GM23338 (cell line): ENCODE measurements around the gene APBA1. TPM values are rescaled to one million over a fixed set of nuclear protein-coding genes. Genes with fewer than 3 reads are reported as not detected.
A peak's percentile ranks its signal among the peaks of the same experiment; 100 is the strongest.

Source experiments
- ATAC-seq: fragments of 200-7000 bp; cut with Tn5 transposase; 3 replicates; pipeline ENCODE4 v1.9.1; 2020
- DNase-seq: peaks from one replicate; pipeline ENCODE4 v3.0.0-alpha.2; 2015; ENCODE audit warnings: low spot score
- H2AFZ ChIP-seq: fragments of 200-600 bp; sonication (generic); 2 replicates; pipeline ENCODE4 v1.8.0; 2016; ENCODE audit warnings: antibody characterized with exemption, mild to moderate bottlenecking, moderate library complexity
- H3F3A ChIP-seq: fragments of 200-600 bp; sonication (generic); replicated peaks from 2 replicates; pipeline ENCODE4 v1.8.0; 2017; ENCODE audit warnings: antibody characterized with exemption, mixed run types, low read depth
- H3K27ac ChIP-seq: fragments of 200-600 bp; sonication (generic); 2 replicates; pipeline ENCODE4 v1.6.1; 2016; ENCODE audit warnings: low read depth
- H3K27me3 ChIP-seq: fragments of 200-600 bp; sonication (generic); 2 replicates; pipeline ENCODE4 v1.8.0; 2016; ENCODE audit warnings: mild to moderate bottlenecking, mixed run types, moderate library complexity; ENCODE audit not compliant: insufficient read depth
- H3K36me3 ChIP-seq: fragments of 200-600 bp; sonication (generic); 2 replicates; pipeline ENCODE4 v1.8.0; 2016; ENCODE audit warnings: mild to moderate bottlenecking; ENCODE audit not compliant: insufficient read depth
- H3K4me1 ChIP-seq: fragments of 200-600 bp; sonication (generic); 2 replicates; pipeline ENCODE4 v1.8.0; 2016; ENCODE audit warnings: mild to moderate bottlenecking, moderate library complexity; ENCODE audit not compliant: insufficient read depth
- H3K4me2 ChIP-seq: fragments of 200-600 bp; sonication (generic); 2 replicates; pipeline ENCODE4 v1.7.1; 2017; ENCODE audit warnings: mixed run types
- H3K4me3 ChIP-seq: fragments of 200-600 bp; sonication (generic); 2 replicates; pipeline ENCODE4 v1.6.1; 2016; ENCODE audit warnings: mixed run types
- H3K79me2 ChIP-seq: fragments of 200-600 bp; sonication (generic); replicated peaks from 2 replicates; pipeline ENCODE4 v1.8.0; 2017; ENCODE audit warnings: mild to moderate bottlenecking; ENCODE audit not compliant: insufficient read depth
- H3K9me2 ChIP-seq: fragments of 200-600 bp; sonication (generic); 2 replicates; pipeline ENCODE4 v1.8.0; 2017; ENCODE audit not compliant: insufficient read depth
- H4K20me1 ChIP-seq: fragments of 200-600 bp; sonication (generic); replicated peaks from 2 replicates; pipeline ENCODE4 v1.8.0; 2017; ENCODE audit warnings: mild to moderate bottlenecking; ENCODE audit not compliant: insufficient read depth
- H3K27ac Mint-ChIP-seq: 2 replicates; pipeline ENCODE4 v1.8.0; 2020; ENCODE audit warnings: inconsistent platforms, mild to moderate bottlenecking, moderate library complexity, mixed read lengths
- H3K27me3 Mint-ChIP-seq: 3 replicates; pipeline ENCODE4 v1.8.0; 2022; ENCODE audit warnings: low read depth, mild to moderate bottlenecking, moderate library complexity, mixed read lengths, inconsistent platforms; ENCODE audit not compliant: insufficient read depth, poor library complexity
- H3K36me3 Mint-ChIP-seq: 3 replicates; pipeline ENCODE4 v1.8.0; 2021; ENCODE audit warnings: low read depth, mild to moderate bottlenecking, inconsistent platforms, moderate library complexity, mixed read lengths
- H3K4me1 Mint-ChIP-seq: 3 replicates; pipeline ENCODE4 v1.8.0; 2020; ENCODE audit warnings: mild to moderate bottlenecking, inconsistent platforms, mixed read lengths
- H3K4me3 Mint-ChIP-seq: 3 replicates; pipeline ENCODE4 v1.8.0; 2021; ENCODE audit warnings: moderate library complexity, mild to moderate bottlenecking, inconsistent platforms, mixed read lengths
- H3K9me3 Mint-ChIP-seq: 3 replicates; pipeline ENCODE4 v1.8.0; 2020; ENCODE audit warnings: moderate library complexity, mild to moderate bottlenecking, inconsistent platforms, mixed read lengths
- CREB1 ChIP-seq: fragments of 250-450 bp; sonication (Bioruptor Pico); IDR thresholded peaks from 2 replicates; pipeline ENCODE4 v1.5.0; 2020; ENCODE audit warnings: low read depth, mild to moderate bottlenecking, moderate library complexity
- CTCF ChIP-seq, 2 experiments: fragments of 200-600 bp in 1 of 2; sonication (generic) in 1 of 2; conservative IDR thresholded peaks; 2 replicates each; pipeline versions ENCODE4 v1.5.1 to v1.6.1; 2016 to 2017; ENCODE audit warnings: antibody characterized with exemption in 2 of 2, low read depth in 2 of 2, mild to moderate bottlenecking in 2 of 2, moderate library complexity in 1 of 2
- ETS1 ChIP-seq: IDR thresholded peaks from 2 replicates; pipeline ENCODE4 v1.6.1; 2016; ENCODE audit warnings: antibody characterized with exemption
- EZH2 ChIP-seq: fragments of 200-600 bp; sonication (generic); IDR thresholded peaks from one replicate; pipeline ENCODE4 v1.8.0; 2017; ENCODE audit warnings: antibody characterized with exemption, mild to moderate bottlenecking, low read depth; ENCODE audit not compliant: unreplicated experiment
- EZH2phosphoT487 ChIP-seq: fragments of 200-600 bp; sonication (generic); IDR thresholded peaks from one replicate; pipeline ENCODE4 v1.8.1; 2018; ENCODE audit warnings: antibody characterized with exemption; ENCODE audit not compliant: unreplicated experiment
- JUNB ChIP-seq: IDR thresholded peaks from one replicate; pipeline ENCODE4 v1.6.1; 2016; ENCODE audit warnings: antibody characterized with exemption; ENCODE audit not compliant: unreplicated experiment
- NANOG ChIP-seq: IDR thresholded peaks from 2 replicates; pipeline ENCODE4 v1.6.1; 2016; ENCODE audit warnings: antibody characterized with exemption, borderline replicate concordance
- POLR2AphosphoS5 ChIP-seq: IDR thresholded peaks from 2 replicates; pipeline ENCODE4 v1.6.1; 2016; ENCODE audit warnings: antibody characterized with exemption, low read depth
- REST ChIP-seq: IDR thresholded peaks from one replicate; pipeline ENCODE4 v1.6.1; 2018; ENCODE audit warnings: antibody characterized with exemption; ENCODE audit not compliant: unreplicated experiment
- STAT1 ChIP-seq: IDR thresholded peaks from one replicate; pipeline ENCODE4 v1.6.1; 2016; ENCODE audit warnings: antibody characterized with exemption; ENCODE audit not compliant: unreplicated experiment
- ZNF114 ChIP-seq: fragments of 250-450 bp; sonication (Bioruptor Pico); IDR thresholded peaks from 2 replicates; pipeline ENCODE4 v1.5.0; 2020; ENCODE audit warnings: mild to moderate bottlenecking, moderate library complexity
- ZNF331 ChIP-seq: fragments of 250-450 bp; sonication (Bioruptor Pico); IDR thresholded peaks from 2 replicates; pipeline ENCODE4 v1.5.0; 2020; ENCODE audit warnings: low read depth, mild to moderate bottlenecking, moderate library complexity
- ZNF462 ChIP-seq: fragments of 250-450 bp; sonication (Bioruptor Pico); IDR thresholded peaks from 2 replicates; pipeline ENCODE4 v1.5.0; 2020; ENCODE audit warnings: mild to moderate bottlenecking, moderate library complexity
- polyA plus RNA-seq: library from polyadenylated mRNA; unstranded; fragments of >200 nt; fragmentation: Nextera tagmentation; extraction: Ambion mirVana; gene quantifications from 2 replicates; pipeline ENCODE4 v1.2.1, GENCODE V29; 2016
- total RNA-seq: library from RNA; depleted of rRNA; stranded (reverse); fragments of >200 nt; shearing (Covaris generic); gene quantifications from 2 replicates; pipeline ENCODE4 v1.2.3, GENCODE V29; 2014

Gene APBA1
- total and polyA plus RNA-seq, 2 experiments from 2014 or later = 0.26 to 1.0 TPM

- Mint-ChIP-seq H3K4me1 (peaks cover 18% of the 10 kb centered on the region), H3K27ac (no peak overlapping the region), H3K36me3 (no peaks in the 10 kb centered on the region), H3K9me3 (no peaks in the 10 kb centered on the region), H3K4me3 (no peak overlapping the region), H3K27me3 (no peaks in the 10 kb centered on the region)
- H3K4me3 ChIP-seq = no peak overlapping the region
- H3K9me2 ChIP-seq = no peaks in the 10 kb centered on the region
- H3K4me1 ChIP-seq = peaks cover 16% of the 10 kb centered on the region
- TF ChIP-seq REST = no peak
- TF ChIP-seq CTCF (conservative IDR thresholded peaks at IDR 0.05; ENCODE audit: low read depth in 2 of 2) = no peak
- no peak for TF ChIP-seq NANOG
- no peak for TF ChIP-seq ETS1
- TF ChIP-seq POLR2AphosphoS5 = no peak
- TF ChIP-seq JUNB = no peak
- no peak for TF ChIP-seq ZNF114 (CRISPR knock-in tag)
- TF ChIP-seq EZH2 = no peak
- TF ChIP-seq ZNF331 (CRISPR knock-in tag) = no peak
- TF ChIP-seq STAT1 = no peak
- no peak for TF ChIP-seq ZNF462
- TF ChIP-seq EZH2phosphoT487 = no peak
- TF ChIP-seq CREB1 = no peak
- H4K20me1 ChIP-seq = no peaks in the 10 kb centered on the region; the same call in 1 of the 2 replicates
- H3K36me3 ChIP-seq = no peaks in the 10 kb centered on the region
- H3K79me2 ChIP-seq = no peaks in the 10 kb centered on the region
- DNase-seq = no peak
- H3K27ac ChIP-seq = no peak overlapping the region
- H2AFZ ChIP-seq = no peak overlapping the region
- no peak for ATAC-seq
- H3F3A ChIP-seq = no peaks in the 10 kb centered on the region
- H3K4me2 ChIP-seq = 0 out of 2 replicates have a peak overlapping the region, but pooled peaks have one; percentile 40
- H3K27me3 ChIP-seq = no peaks in the 10 kb centered on the region
Observed at GRCh38 chr9:69658987-69659675, 13.0 kb downstream of the APBA1 start.
